OCI-LY1 (cell line): ENCODE results near the gene ZC3H11A.

ENCODE experiments used
- EZH2 ChIP-seq: fragments of 200-600 bp; sonication (generic), shearing (Covaris generic); IDR thresholded peaks from 2 replicates; pipeline ENCODE4 v1.8.0; 2017; ENCODE audit warnings: borderline replicate concordance, mixed run types, mild to moderate bottlenecking, antibody characterized with exemption, low read length, moderate library complexity, mixed read lengths
- TF ChIP-seq, protein P1 (sequence below): fragments of 200-600 bp; sonication (generic), shearing (Covaris generic); IDR thresholded peaks from 2 replicates; pipeline ENCODE4 v1.5.1; 2017; ENCODE audit warnings: mild to moderate bottlenecking, antibody characterized with exemption, low read length, moderate library complexity, mixed read lengths

DNA sequence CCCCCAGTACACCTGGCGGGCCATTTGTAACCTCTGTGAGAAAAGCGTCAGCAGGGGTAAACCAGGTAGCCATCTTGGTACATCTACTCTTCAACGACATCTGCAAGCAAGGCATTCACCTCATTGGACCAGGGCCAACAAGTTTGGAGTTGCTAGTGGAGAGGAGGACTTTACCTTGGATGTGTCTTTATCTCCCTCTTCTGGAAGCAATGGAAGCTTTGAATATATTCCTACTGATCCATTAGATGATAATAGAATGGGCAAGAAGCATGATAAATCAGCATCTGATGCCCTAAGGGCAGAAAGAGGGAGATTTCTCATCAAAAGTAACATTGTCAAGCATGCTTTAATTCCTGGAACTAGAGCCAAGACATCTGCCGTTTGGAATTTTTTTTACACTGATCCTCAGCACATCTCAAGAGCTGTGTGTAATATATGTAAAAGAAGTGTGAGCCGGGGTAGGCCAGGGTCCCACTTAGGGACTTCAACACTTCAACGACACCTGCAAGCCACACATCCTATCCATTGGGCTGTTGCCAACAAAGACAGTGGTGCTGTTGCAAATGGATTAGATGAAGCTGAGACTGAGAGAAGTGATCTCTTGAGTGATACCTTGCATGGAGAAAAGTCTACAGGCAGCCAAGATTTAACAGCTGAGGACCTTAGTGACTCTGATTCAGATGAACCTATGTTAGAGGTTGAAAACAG lies 2.7 kb downstream of the ZC3H11A start:
- TF ChIP-seq EZH2 = no peak
- TF ChIP-seq, protein P1, sequence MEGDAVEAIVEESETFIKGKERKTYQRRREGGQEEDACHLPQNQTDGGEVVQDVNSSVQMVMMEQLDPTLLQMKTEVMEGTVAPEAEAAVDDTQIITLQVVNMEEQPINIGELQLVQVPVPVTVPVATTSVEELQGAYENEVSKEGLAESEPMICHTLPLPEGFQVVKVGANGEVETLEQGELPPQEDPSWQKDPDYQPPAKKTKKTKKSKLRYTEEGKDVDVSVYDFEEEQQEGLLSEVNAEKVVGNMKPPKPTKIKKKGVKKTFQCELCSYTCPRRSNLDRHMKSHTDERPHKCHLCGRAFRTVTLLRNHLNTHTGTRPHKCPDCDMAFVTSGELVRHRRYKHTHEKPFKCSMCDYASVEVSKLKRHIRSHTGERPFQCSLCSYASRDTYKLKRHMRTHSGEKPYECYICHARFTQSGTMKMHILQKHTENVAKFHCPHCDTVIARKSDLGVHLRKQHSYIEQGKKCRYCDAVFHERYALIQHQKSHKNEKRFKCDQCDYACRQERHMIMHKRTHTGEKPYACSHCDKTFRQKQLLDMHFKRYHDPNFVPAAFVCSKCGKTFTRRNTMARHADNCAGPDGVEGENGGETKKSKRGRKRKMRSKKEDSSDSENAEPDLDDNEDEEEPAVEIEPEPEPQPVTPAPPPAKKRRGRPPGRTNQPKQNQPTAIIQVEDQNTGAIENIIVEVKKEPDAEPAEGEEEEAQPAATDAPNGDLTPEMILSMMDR = no peak
